K562 (cell line): Measurements from ENCODE around the gene TRAF3. TPM values are rescaled to one million over a fixed set of nuclear protein-coding genes. Genes with fewer than 3 reads are reported as not detected.
A peak's percentile ranks its signal among the peaks of the same experiment; 100 is the strongest.
"Not testable (repeated sequence)": the region's sequence is repeated elsewhere in the genome, so short reads cannot be mapped to it uniquely, and the experiment has no call there.

ENCODE experiments used
- ATAC-seq: fragments of 200-7000 bp; cut with Tn5 transposase; 3 replicates; pipeline ENCODE4 v1.9.1; 2020; ENCODE audit warnings: moderate library complexity
- BruUV-seq: library from RNA; stranded (reverse); fragments of 400-500 nt; replicated peaks from 2 replicates; lab custom pipeline; 2021; lab: Mats Ljungman, UMichigan
- CTCF ChIA-PET: fragments of 300-600 bp; formaldehyde crosslinking; extraction: SDS; loops from one replicate; lab custom pipeline; 2021; ENCODE audit warnings: low intra/inter-chr PET ratio; lab: Yijun Ruan, JAX
- POLR2A ChIA-PET: fragments of 300-600, 350-650 bp; sonication (Branson Sonifier 250); formaldehyde crosslinking; extraction: SDS; loops from one replicate; lab custom pipeline; 2021; ENCODE audit warnings: antibody characterized with exemption, inconsistent platforms; lab: Yijun Ruan, JAX
- DNase-seq, 4 experiments: peaks; one replicate each; pipeline versions ENCODE4 v3.0.0 to v3.0.0-alpha.2; 2011 to 2018; ENCODE audit warnings: low spot score in 3 of 4, mixed read lengths in 3 of 4; ENCODE audit errors: extremely low read depth in 1 of 4
- FAIRE-seq: peaks from 2 replicates; lab custom pipeline; 2011; peaks lifted over from hg19 to GRCh38; lab: Jason Lieb, UNC
- H2AFZ ChIP-seq: 2 replicates; pipeline ENCODE4 v1.6.0; 2011; ENCODE audit warnings: low read depth, low read length, control low read depth, inconsistent platforms
- H3K27ac ChIP-seq: fragments of 200-600 bp; 3 replicates; pipeline ENCODE4 v1.8.0; 2011; ENCODE audit warnings: low read depth, mild to moderate bottlenecking, control low read depth, inconsistent platforms, low read length, moderate library complexity, mixed read lengths; ENCODE audit errors: extremely low read depth
- H3K27me3 ChIP-seq, 2 experiments: fragments of 300-600 bp in 1 of 2; 2 replicates in 1 of 2; 3 replicates in 1 of 2; pipeline versions ENCODE4 v1.6.0 to v1.8.0; 2011; ENCODE audit warnings: inconsistent platforms in 2 of 2, low read length in 2 of 2, mild to moderate bottlenecking in 1 of 2, mixed read lengths in 1 of 2, moderate library complexity in 1 of 2; ENCODE audit not compliant: control insufficient read depth in 2 of 2, insufficient read depth in 2 of 2
- H3K36me3 ChIP-seq: fragments of 300-600 bp; 3 replicates; pipeline ENCODE4 v1.8.0; 2011; ENCODE audit warnings: mild to moderate bottlenecking, low read length, inconsistent platforms; ENCODE audit not compliant: control insufficient read depth, insufficient read depth
- H3K4me1 ChIP-seq, 2 experiments: fragments of 200-600 bp in 1 of 2; replicated peaks in 1 of 2; 2 replicates in 1 of 2; 3 replicates in 1 of 2; pipeline versions ENCODE4 v1.5.1 to v1.8.0; 2011; ENCODE audit warnings: inconsistent platforms in 2 of 2, low read length in 2 of 2, mild to moderate bottlenecking in 1 of 2, mixed read lengths in 1 of 2, moderate library complexity in 1 of 2; ENCODE audit not compliant: control insufficient read depth in 2 of 2, insufficient read depth in 2 of 2
- H3K4me2 ChIP-seq: 2 replicates; pipeline ENCODE4 v1.6.1; 2011; ENCODE audit warnings: low read length, control low read depth, inconsistent platforms, mixed read lengths; ENCODE audit not compliant: insufficient read depth
- H3K4me3 ChIP-seq: fragments of 200-600 bp; sonication (generic), shearing (Covaris generic); 2 replicates; pipeline ENCODE4 v1.5.1; 2016; ENCODE audit warnings: control low read depth, inconsistent platforms
- H3K79me2 ChIP-seq: fragments of 200-600 bp; 3 replicates; pipeline ENCODE4 v1.8.0; 2011; ENCODE audit warnings: low read length, inconsistent platforms; ENCODE audit not compliant: control insufficient read depth, insufficient read depth
- H3K9ac ChIP-seq, 2 experiments: 2 replicates each; pipeline versions ENCODE4 v1.6.0 to v1.6.1; 2011; ENCODE audit warnings: low read depth in 2 of 2, low read length in 2 of 2, control low read depth in 1 of 2, inconsistent platforms in 1 of 2, mild to moderate bottlenecking in 1 of 2, mixed read lengths in 1 of 2; ENCODE audit not compliant: insufficient read depth in 1 of 2
- H3K9me1 ChIP-seq: one replicate; pipeline ENCODE4 v1.6.0; 2011; ENCODE audit warnings: inconsistent platforms, mild to moderate bottlenecking, low read length, moderate library complexity; ENCODE audit not compliant: control insufficient read depth, insufficient read depth
- H3K9me3 ChIP-seq: replicated peaks from 2 replicates; pipeline ENCODE4 v1.5.1; 2011; ENCODE audit warnings: low read depth, low read length, inconsistent platforms; ENCODE audit not compliant: control insufficient read depth, insufficient read depth
- H4K20me1 ChIP-seq: replicated peaks from 2 replicates; pipeline ENCODE4 v1.6.1; 2011; ENCODE audit warnings: low read length, inconsistent platforms, mixed read lengths; ENCODE audit not compliant: control insufficient read depth, insufficient read depth
- C11orf30 ChIP-seq: fragments of 450-650 bp; IDR thresholded peaks from 2 replicates; pipeline ENCODE4 v1.6.1; 2016; ENCODE audit warnings: low read depth, mild to moderate bottlenecking
- CCAR2 ChIP-seq: fragments of 200-400 bp; formaldehyde crosslinking; IDR thresholded peaks from 2 replicates; pipeline ENCODE4 v1.6.1; 2017; ENCODE audit warnings: mild to moderate bottlenecking, low read depth, low read length
- ERF ChIP-seq: fragments of 450-650 bp; formaldehyde crosslinking; IDR thresholded peaks from 2 replicates; pipeline ENCODE4 v1.4.0; 2020; ENCODE audit warnings: mild to moderate bottlenecking, mixed read lengths
- EZH2 ChIP-seq: IDR thresholded peaks from 2 replicates; pipeline ENCODE4 v1.6.1; 2012; ENCODE audit warnings: low read depth, mild to moderate bottlenecking, inconsistent platforms, low read length, borderline replicate concordance
- FOXJ2 ChIP-seq: fragments of 200-800 bp; sonication (Bioruptor generic); IDR thresholded peaks from 2 replicates; pipeline ENCODE4 v1.6.1; 2016; ENCODE audit warnings: missing genetic modification characterization, missing compliant biosample characterization
- MBD1 ChIP-seq: fragments of 250-450 bp; sonication (Bioruptor Pico); IDR thresholded peaks from 2 replicates; pipeline ENCODE4 v1.8.0; 2022; ENCODE audit warnings: inconsistent platforms
- MBD2 ChIP-seq: sonication (generic); IDR thresholded peaks from 2 replicates; pipeline ENCODE4 v1.6.1; 2016; ENCODE audit warnings: low read depth, borderline replicate concordance
- RFX7 ChIP-seq: fragments of 250-450 bp; sonication (Bioruptor Pico); IDR thresholded peaks from 2 replicates; pipeline ENCODE4 v1.5.1; 2021; ENCODE audit warnings: mild to moderate bottlenecking
- STAG1 ChIP-seq: sonication (generic); formaldehyde crosslinking; IDR thresholded peaks from 2 replicates; pipeline ENCODE4 v1.5.0; 2020; ENCODE audit warnings: missing genetic modification reagents, borderline replicate concordance
- XRCC4 ChIP-seq: IDR thresholded peaks from one replicate; pipeline ENCODE4 v1.6.1; 2011; ENCODE audit not compliant: insufficient read depth, insufficient read length; ENCODE audit errors: extremely low read depth
- ZNF121 ChIP-seq: sonication (generic); formaldehyde crosslinking; conservative IDR thresholded peaks from 2 replicates; pipeline ENCODE4 v1.8.0; 2022; ENCODE audit warnings: missing genetic modification reagents
- ZNF184 ChIP-seq: sonication (generic); formaldehyde crosslinking; IDR thresholded peaks from 2 replicates; pipeline ENCODE4 v1.5.0; 2020; ENCODE audit warnings: missing genetic modification reagents
- WGBS: fragments of 100-300 bp; shearing (Covaris generic); methylation state at CpG from one replicate; pipeline ENCODE4 v1.1.6; 2016; ENCODE audit warnings: low coverage, mixed read lengths; ENCODE audit not compliant: insufficient coverage; ENCODE audit errors: missing lambda C conversion rate; 5-methylcytosine and 5-hydroxymethylcytosine counted together
- in situ Hi-C: fragments of 300-500 bp; cut with MboI; formaldehyde crosslinking; loops from 4 replicates; pipeline ENCODE4 v1.15.0; 2018; ENCODE audit warnings: inconsistent platforms, mixed read lengths
- intact Hi-C: fragments of 100-400 bp; cut with micrococcal nuclease; formaldehyde crosslinking; loops from 2 replicates; pipeline ENCODE4 v1.14.2; 2022
- polyA plus RNA-seq, 8 experiments: library from polyadenylated mRNA; depleted of rRNA in 4 of 8; stranded (reverse) in 5 of 8; unstranded in 3 of 8; fragments of >200 nt; fragmentation: Nextera tagmentation in 2 of 8; fragmentation: Illumina TruSeq in 1 of 8; extraction: Ambion mirVana in 2 of 8; extraction: Trizol in 1 of 8; gene quantifications; 2 replicates each; pipeline versions ENCODE4 v1.2.1 to v1.2.3, GENCODE V29; 2011 to 2014; ENCODE audit warnings: inconsistent platforms in 1 of 8, missing spikeins in 1 of 8
- total RNA-seq, 7 experiments: library from RNA; depleted of rRNA in 6 of 7; stranded (reverse); fragments of >200 nt in 6 of 7; fragmentation: Illumina TruSeq in 2 of 7; extraction: Trizol in 2 of 7; gene quantifications; 2 replicates each; pipeline versions ENCODE4 v1.2.1 to v1.2.3, GENCODE V29; 2011 to 2021; ENCODE audit warnings: low replicate concordance in 1 of 7
- TF ChIP-seq, protein P1 (sequence below): fragments of 450-650 bp; IDR thresholded peaks from 2 replicates; pipeline ENCODE4 v1.6.1; 2017; ENCODE audit warnings: antibody characterized with exemption

TRAF3 gene
- total and polyA plus RNA-seq, 9 of the 15 experiments (the other 6 are each of a cell fraction or from before 2014, with no cell fraction given): 0.52 to 21.3 (median 9.9) TPM

DNA sequence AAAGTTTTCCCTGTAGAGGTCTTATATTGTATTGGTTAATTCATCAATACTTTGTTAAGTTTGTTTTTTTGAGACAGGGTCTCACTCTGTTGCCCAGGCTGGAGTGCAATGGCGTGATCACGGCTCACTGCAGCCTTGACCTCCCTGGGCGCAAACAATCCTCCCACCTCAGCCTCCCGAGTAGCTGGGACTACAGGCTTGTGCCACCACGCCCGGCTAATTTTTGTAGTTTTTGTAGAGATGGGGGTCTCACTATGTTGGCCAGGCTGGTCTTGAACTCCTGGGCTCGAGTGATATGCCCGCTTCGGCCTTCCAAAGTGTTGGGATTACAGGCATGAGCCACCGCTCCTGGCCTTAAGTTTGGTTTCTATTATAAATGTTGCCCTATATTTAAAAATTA lies 149.6 kb downstream of the TRAF3 start:
- H2AFZ ChIP-seq, H3K27ac ChIP-seq, H3K9ac ChIP-seq, H3K4me2 ChIP-seq, H3K79me2 ChIP-seq, CTCF ChIA-PET, in situ Hi-C loops, BruUV-seq, ATAC-seq, H4K20me1 ChIP-seq, H3K27me3 ChIP-seq, H3K4me3 ChIP-seq, FAIRE-seq, H3K9me3 ChIP-seq, POLR2A ChIA-PET, intact Hi-C loops, H3K36me3 ChIP-seq, DNase-seq, H3K9me1 ChIP-seq: not testable (repeated sequence)
- 73% methylated on average over 7 of the region's 10 CpGs for WGBS
- peaks cover 0 to 43% of the 10 kb centered on the region in 2 experiments; a peak in 3 of 5 replicates for H3K4me1 ChIP-seq
- TF ChIP-seq ZNF121 (CRISPR knock-in tag): peak; percentile 50

DNA sequence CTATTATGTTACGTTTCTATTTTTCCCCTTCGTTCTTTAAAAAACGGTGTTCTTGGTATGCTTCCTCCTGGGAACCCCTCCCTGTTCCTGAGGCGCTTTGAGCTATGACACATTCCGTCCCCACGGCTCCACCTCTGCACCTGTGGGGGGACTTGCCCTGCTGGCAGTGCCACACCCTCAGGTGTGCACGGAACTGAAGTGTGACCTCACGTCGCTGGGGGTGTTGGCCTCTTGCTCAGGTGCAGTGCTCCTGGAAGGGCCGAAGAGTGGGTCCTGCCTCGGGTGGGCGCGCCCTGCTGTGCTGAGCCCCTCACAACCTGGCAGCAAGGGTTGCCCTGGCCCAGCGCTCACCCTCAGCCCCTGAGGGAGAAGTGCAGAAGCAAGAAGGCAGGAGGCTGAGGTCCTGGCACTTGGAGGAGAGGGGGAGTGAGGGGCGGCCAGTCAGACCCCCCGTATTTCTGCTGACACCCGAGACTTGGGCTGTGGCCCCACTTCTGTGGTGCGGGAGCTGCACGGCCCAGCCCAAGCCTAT lies 150.2 kb downstream of the TRAF3 start:
- Histone ChIP-seq H3K36me3 (no peaks in the 10 kb centered on the region), H3K27me3 (peaks cover 0 to 4% of the 10 kb centered on the region in 2 experiments; a peak in 1 of 5 replicates), H2AFZ (no peak overlapping the region), H3K4me3 (no peak overlapping the region), H3K27ac (no peak overlapping the region), H4K20me1 (no peaks in the 10 kb centered on the region), H3K4me2 (no peak overlapping the region), H3K9ac (no peak overlapping the region), H3K4me1 (peaks cover 0 to 46% of the 10 kb centered on the region in 2 experiments; a peak in 3 of 5 replicates), H3K9me1 (no peaks in the 10 kb centered on the region), H3K9me3 (no peaks in the 10 kb centered on the region), H3K79me2 (no peaks in the 10 kb centered on the region)
- BruUV-seq: no TSS peak
- intact Hi-C loops (no loop called here), in situ Hi-C loops (no loop called here)
- DNase-seq (no peak), ATAC-seq (no peak), FAIRE-seq (no peak)
- TF ChIP-seq FOXJ2 (tag) (no peak), XRCC4 (no peak), MBD2 (no peak), ZNF184 (CRISPR knock-in tag) (no peak), EZH2 (no peak), RFX7 (CRISPR knock-in tag) (no peak), STAG1 (CRISPR knock-in tag) (no peak), MBD1 (no peak), ERF (CRISPR knock-in tag) (no peak), CCAR2 (no peak), C11orf30 (no peak)
- TF ChIP-seq, protein P1, sequence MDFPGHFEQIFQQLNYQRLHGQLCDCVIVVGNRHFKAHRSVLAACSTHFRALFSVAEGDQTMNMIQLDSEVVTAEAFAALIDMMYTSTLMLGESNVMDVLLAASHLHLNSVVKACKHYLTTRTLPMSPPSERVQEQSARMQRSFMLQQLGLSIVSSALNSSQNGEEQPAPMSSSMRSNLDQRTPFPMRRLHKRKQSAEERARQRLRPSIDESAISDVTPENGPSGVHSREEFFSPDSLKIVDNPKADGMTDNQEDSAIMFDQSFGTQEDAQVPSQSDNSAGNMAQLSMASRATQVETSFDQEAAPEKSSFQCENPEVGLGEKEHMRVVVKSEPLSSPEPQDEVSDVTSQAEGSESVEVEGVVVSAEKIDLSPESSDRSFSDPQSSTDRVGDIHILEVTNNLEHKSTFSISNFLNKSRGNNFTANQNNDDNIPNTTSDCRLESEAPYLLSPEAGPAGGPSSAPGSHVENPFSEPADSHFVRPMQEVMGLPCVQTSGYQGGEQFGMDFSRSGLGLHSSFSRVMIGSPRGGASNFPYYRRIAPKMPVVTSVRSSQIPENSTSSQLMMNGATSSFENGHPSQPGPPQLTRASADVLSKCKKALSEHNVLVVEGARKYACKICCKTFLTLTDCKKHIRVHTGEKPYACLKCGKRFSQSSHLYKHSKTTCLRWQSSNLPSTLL: no peak
- ChIA-PET CTCF (no interaction called here), POLR2A (no interaction called here)
- WGBS: 44% methylated on average over 12 of the region's 19 CpGs
